Kidney (tissue), 14 donors: ENCODE measurements around the gene CRIP2. TPM values are rescaled to one million over a fixed set of nuclear protein-coding genes. Genes with fewer than 3 reads are reported as not detected.

ENCODE experiments used
- DNase-seq, 5 donors: peaks; one replicate each; pipeline ENCODE4 v3.0.0-alpha.2; 2013 to 2020
- FAIRE-seq: peaks from 2 replicates; lab custom pipeline; 2012; peaks lifted over from hg19 to GRCh38; lab: Jason Lieb, UNC
- H3K27ac ChIP-seq, 2 donors: one replicate each; pipeline ENCODE4 v1.7.0; 2013; ENCODE audit warnings: low read depth in 2 of 2, low read length in 2 of 2, inconsistent platforms in 1 of 2
- H3K27me3 ChIP-seq: one replicate; pipeline ENCODE4 v1.7.1; 2013; ENCODE audit warnings: low read length, inconsistent platforms; ENCODE audit not compliant: control insufficient read depth, insufficient read depth
- H3K36me3 ChIP-seq, 3 donors: one replicate each; pipeline versions ENCODE4 v1.7.0 to v1.7.1; 2013; ENCODE audit warnings: low read length in 3 of 3, control low read depth in 1 of 3, inconsistent platforms in 1 of 3; ENCODE audit not compliant: insufficient read depth in 3 of 3, control insufficient read depth in 2 of 3
- H3K4me1 ChIP-seq, 3 donors: one replicate each; pipeline versions ENCODE4 v1.7.0 to v1.7.1; 2013; ENCODE audit warnings: low read length in 3 of 3, inconsistent platforms in 1 of 3, low read depth in 1 of 3; ENCODE audit not compliant: control insufficient read depth in 2 of 3, insufficient read depth in 2 of 3
- H3K4me3 ChIP-seq, 3 donors: one replicate each; pipeline versions ENCODE4 v1.7.0 to v1.8.1; 2013; ENCODE audit warnings: low read length in 3 of 3, control low read depth in 1 of 3, inconsistent platforms in 1 of 3
- H3K9ac ChIP-seq, 3 donors: one replicate each; pipeline versions ENCODE4 v1.7.0 to v1.7.1; 2013; ENCODE audit warnings: low read length in 3 of 3, control low read depth in 1 of 3, inconsistent platforms in 1 of 3
- H3K9me3 ChIP-seq, 3 donors: one replicate each; pipeline versions ENCODE4 v1.7.0 to v1.7.1; 2013; ENCODE audit warnings: low read length in 3 of 3, control low read depth in 1 of 3, inconsistent platforms in 1 of 3; ENCODE audit not compliant: control insufficient read depth in 2 of 3, insufficient read depth in 1 of 3
- intact Hi-C: fragments of 100-400 bp; cut with DNase I; formaldehyde crosslinking; loops from one replicate; pipeline ENCODE4 v1.11.1; 2022
- polyA plus RNA-seq: library from polyadenylated mRNA; stranded (reverse); fragments of 350-450 nt; fragmentation: Illumina TruSeq; extraction: RNeasy Lipid Tissue Mini Kit (QIAGEN cat#74804); gene quantifications from one replicate; pipeline ENCODE4 v1.2.3, GENCODE V29; 2014; ENCODE audit warnings: low read depth, low replicate concordance; ENCODE audit not compliant: insufficient read depth
- total RNA-seq: library from RNA; stranded (reverse); fragmentation: NEBNext Ultra II Directional; extraction: Animal tissue kit (Norgen Biotek cat#: 25700); gene quantifications from one replicate; pipeline ENCODE4 v1.2.1, GENCODE V29; 2021
- TF ChIP-seq, protein P1 (sequence below): IDR thresholded peaks from 3 replicates; pipeline ENCODE4 v1.5.1; 2012; ENCODE audit warnings: mild to moderate bottlenecking, moderate library complexity, borderline replicate concordance; ENCODE audit not compliant: insufficient read depth; ENCODE audit errors: extremely low read depth
- donor health status: control.
- donor health status: control.
- donor health status: control.
- donor health status: control.
- donor health status: control.
- donor health status: DM: yes; HTN: yes; CAD: no.
- donor health status: Normal renal cell carcinoma (clear cell type).

Gene CRIP2
- total and polyA plus RNA-seq, 2 donors from 2014 or later, result 338 to 357 TPM

DNA sequence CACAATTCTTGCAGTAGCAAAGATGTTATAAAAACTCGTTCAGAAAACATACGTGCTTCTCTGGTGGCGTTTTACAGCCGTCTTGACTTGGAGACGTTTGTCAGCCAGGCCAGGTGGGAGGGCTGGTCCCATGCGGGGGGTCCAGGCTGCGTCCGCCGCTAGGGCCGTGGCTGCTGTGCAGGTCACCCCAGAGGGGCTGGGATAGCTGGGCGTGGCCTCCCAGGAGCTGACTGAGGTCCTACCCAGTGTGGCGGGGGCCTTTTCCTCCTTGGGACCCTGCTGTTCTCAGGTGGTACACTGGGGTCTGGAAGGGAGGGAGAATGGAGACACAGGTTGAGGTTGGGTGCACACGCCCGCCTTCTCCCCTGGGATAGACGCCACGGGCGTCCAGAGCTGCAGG is 29.8 kb upstream of the CRIP2 start:
- FAIRE-seq (no peak), DNase-seq (peak in 1 of 5 donors; percentile 70)
- H3K9me3 ChIP-seq, result no peaks in the 10 kb centered on the region
- no peaks in the 10 kb centered on the region for H3K4me1 ChIP-seq
- no peak overlapping the region for H3K9ac ChIP-seq
- intact Hi-C loops, result no loop called here
- TF ChIP-seq, protein P1, sequence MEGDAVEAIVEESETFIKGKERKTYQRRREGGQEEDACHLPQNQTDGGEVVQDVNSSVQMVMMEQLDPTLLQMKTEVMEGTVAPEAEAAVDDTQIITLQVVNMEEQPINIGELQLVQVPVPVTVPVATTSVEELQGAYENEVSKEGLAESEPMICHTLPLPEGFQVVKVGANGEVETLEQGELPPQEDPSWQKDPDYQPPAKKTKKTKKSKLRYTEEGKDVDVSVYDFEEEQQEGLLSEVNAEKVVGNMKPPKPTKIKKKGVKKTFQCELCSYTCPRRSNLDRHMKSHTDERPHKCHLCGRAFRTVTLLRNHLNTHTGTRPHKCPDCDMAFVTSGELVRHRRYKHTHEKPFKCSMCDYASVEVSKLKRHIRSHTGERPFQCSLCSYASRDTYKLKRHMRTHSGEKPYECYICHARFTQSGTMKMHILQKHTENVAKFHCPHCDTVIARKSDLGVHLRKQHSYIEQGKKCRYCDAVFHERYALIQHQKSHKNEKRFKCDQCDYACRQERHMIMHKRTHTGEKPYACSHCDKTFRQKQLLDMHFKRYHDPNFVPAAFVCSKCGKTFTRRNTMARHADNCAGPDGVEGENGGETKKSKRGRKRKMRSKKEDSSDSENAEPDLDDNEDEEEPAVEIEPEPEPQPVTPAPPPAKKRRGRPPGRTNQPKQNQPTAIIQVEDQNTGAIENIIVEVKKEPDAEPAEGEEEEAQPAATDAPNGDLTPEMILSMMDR, result no peak
- H3K4me3 ChIP-seq, result no peak overlapping the region
- H3K27ac ChIP-seq, result no peak overlapping the region
- peaks cover 0 to 2% (median 0%) of the 10 kb centered on the region in 3 donors for H3K36me3 ChIP-seq
- no peaks in the 10 kb centered on the region for H3K27me3 ChIP-seq

DNA sequence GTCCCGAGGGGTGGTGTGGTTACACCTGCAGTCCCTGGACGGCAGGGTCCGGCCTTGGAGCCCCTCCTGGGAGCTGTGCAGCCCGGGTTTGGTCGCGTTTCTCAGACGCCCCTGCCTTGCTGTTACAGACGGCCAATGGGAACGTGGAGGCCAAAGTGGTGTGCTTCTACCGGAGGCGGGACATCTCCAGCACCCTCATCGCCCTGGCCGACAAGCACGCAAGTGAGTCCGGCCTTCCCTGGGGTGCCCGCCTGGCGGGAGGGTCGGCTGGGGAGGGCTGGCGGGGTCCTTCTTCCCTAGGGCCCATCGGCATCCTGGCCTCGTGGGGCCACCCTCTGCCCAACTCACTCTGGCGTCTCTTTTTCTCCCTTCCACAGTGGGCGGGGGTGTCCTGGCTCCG is 29.3 kb upstream of the CRIP2 start:
- no peak for FAIRE-seq

DNA sequence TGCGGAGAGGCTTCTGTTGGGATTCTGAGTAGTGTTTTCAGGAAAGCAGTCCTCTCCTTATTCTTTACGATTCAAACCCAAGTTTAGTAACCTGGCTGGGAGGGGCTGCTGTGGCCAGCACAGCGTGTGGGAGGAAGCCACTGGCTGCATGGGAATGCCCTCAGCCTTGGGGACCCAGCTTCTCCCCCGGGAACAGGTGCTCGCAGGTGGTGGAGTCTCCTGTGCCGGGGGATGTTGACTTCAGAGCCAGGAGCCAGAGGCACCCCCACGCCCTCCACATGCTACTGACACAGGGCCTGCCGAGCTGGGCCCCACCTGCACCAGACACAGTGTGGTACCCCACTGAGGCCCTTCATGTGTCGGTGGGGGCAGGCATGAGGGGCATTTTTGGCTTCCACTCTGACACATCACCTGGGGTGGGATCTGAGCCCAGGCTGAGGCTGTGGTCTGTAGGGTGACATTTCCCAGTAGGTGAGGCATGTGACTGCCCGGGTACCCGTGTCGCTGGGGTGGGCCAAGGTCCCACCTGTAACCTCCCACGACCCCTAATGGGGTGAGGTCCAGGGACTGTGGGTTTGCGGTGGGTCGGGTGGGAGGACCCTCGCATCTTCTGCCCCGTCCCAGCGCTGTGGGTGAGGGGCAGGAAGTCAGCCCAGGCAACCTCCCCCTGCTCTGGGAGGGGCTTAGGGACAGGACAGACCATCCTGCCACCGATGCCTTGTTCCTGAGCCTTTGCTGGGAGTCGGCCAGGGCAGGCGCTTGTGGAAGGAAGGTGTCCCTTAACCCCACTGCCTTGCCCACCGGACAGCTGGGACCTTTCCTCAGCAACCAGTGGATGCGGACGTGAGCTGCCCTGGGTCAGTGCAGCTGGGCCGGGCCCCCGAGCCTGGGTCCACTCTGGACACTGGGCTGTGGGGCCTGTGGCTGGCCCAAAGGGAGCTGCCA is 28.4 kb upstream of the CRIP2 start:
- TF ChIP-seq, protein P1, result no peak
- DNase-seq (peak in 1 of 5 donors; percentile 48), FAIRE-seq (no peak)

More for the DNA sequence above, 29.3 kb upstream of the CRIP2 start:
- Histone ChIP-seq H3K36me3 (peaks cover 0 to 2% (median 0%) of the 10 kb centered on the region in 3 donors), H3K9me3 (no peaks in the 10 kb centered on the region), H3K4me1 (no peaks in the 10 kb centered on the region), H3K4me3 (no peak overlapping the region), H3K27ac (no peak overlapping the region), H3K27me3 (no peaks in the 10 kb centered on the region), H3K9ac (no peak overlapping the region)
- TF ChIP-seq, protein P1, result no peak
- intact Hi-C loops, result no loop called here
- peak in 1 of 5 donors; percentile 77 for DNase-seq

More for the DNA sequence above, 28.4 kb upstream of the CRIP2 start:
- Histone ChIP-seq H3K27me3 (no peaks in the 10 kb centered on the region), H3K4me1 (no peaks in the 10 kb centered on the region), H3K27ac (no peak overlapping the region), H3K9ac (no peak overlapping the region), H3K9me3 (no peaks in the 10 kb centered on the region), H3K4me3 (no peak overlapping the region), H3K36me3 (peaks cover 0 to 3% (median 0%) of the 10 kb centered on the region in 3 donors)
- intact Hi-C loops, result no loop called here
